Measurements from ENCODE around the gene EDA. TPM values are rescaled to one million over a fixed set of nuclear protein-coding genes. Genes with fewer than 3 reads are reported as not detected.
A peak's percentile ranks its signal among the peaks of the same experiment; 100 is the strongest.

The EDA gene
- total RNA-seq, 2 experiments from 2014 or later = 1.8 to 3.9 TPM

- intact Hi-C loops (cut with micrococcal nuclease; ENCODE audit: unreplicated experiment) = loop anchor here (5.0 kb wide), 1 partner anchor 517 kb away; the partner anchor contains the start of gene IGBP1
- no peak for TF ChIP-seq CTCF (conservative IDR thresholded peaks at IDR 0.05; ENCODE audit: low read length)
- no peak for TF ChIP-seq EZH2phosphoT487 (IDR thresholded peaks at IDR 0.05; ENCODE audit: borderline replicate concordance, low read depth, low read length)
- ChIA-PET CTCF (ENCODE audit: unreplicated experiment) (no interaction called here), POLR2A (interaction anchor here (0.6 to 0.9 kb wide), 2 partner anchors 14 to 105 kb away, joined by 3 read pairs; no protein-coding TSS in a partner anchor)
- Histone ChIP-seq H3K4me2 (ENCODE audit: low read length) (peak overlapping the region; percentile 63), H3K4me1 (ENCODE audit: insufficient read depth, low read length, poor library complexity, severe bottlenecking) (peaks cover 12% of the 10 kb centered on the region), H3K9me3 (ENCODE audit: low read length) (no peaks in the 10 kb centered on the region), H3K9me2 (ENCODE audit: insufficient read depth, low read length) (no peaks in the 10 kb centered on the region), H3K4me3 (ENCODE audit: low read depth, low read length, poor library complexity, severe bottlenecking) (peak overlapping the region; percentile 70), H3K27ac (ENCODE audit: low read depth, low read length, poor library complexity, severe bottlenecking) (no peak overlapping the region), H3K79me2 (ENCODE audit: insufficient read depth, low read depth, low read length) (no peaks in the 10 kb centered on the region), H4K20me1 (ENCODE audit: insufficient read depth, low read length) (no peaks in the 10 kb centered on the region), H2AFZ (ENCODE audit: low read length) (peak overlapping the region; percentile 58; the same call in 1 of the 2 replicates), H3K36me3 (ENCODE audit: insufficient read depth, low read length) (no peaks in the 10 kb centered on the region)
- no TSS peak for BruUV-seq (replicated peaks)
- DNase-seq (ENCODE audit: low spot score) = no peak
These were observed 571 bp upstream of the EDA start for GRCh38 chrX:69615342-69615741.

GRCh38 chrX:69616457-69617203, 717 bp downstream of the EDA start:
- H2AFZ ChIP-seq (ENCODE audit: low read length) = peak overlapping the region; percentile 72
- H4K20me1 ChIP-seq (ENCODE audit: insufficient read depth, low read length) = no peaks in the 10 kb centered on the region
- peak overlapping the region; percentile 70 for H3K4me3 ChIP-seq (ENCODE audit: low read depth, low read length, poor library complexity, severe bottlenecking)
- peak overlapping the region; percentile 75 for H3K4me2 ChIP-seq (ENCODE audit: low read length)
- intact Hi-C loops (cut with micrococcal nuclease; ENCODE audit: unreplicated experiment) = loop anchor here (5.0 kb wide), 1 partner anchor 516 kb away; the partner anchor contains the start of gene IGBP1
- no peaks in the 10 kb centered on the region for H3K36me3 ChIP-seq (ENCODE audit: insufficient read depth, low read length)
- peaks cover 12% of the 10 kb centered on the region for H3K4me1 ChIP-seq (ENCODE audit: insufficient read depth, low read length, poor library complexity, severe bottlenecking)
- H3K79me2 ChIP-seq (ENCODE audit: insufficient read depth, low read depth, low read length) = no peaks in the 10 kb centered on the region
- H3K9me2 ChIP-seq (ENCODE audit: insufficient read depth, low read length) = no peaks in the 10 kb centered on the region
- no peaks in the 10 kb centered on the region for H3K9me3 ChIP-seq (ENCODE audit: low read length)
- no peak overlapping the region for H3K27ac ChIP-seq (ENCODE audit: low read depth, low read length, poor library complexity, severe bottlenecking)
- ChIA-PET POLR2A (interaction anchor here (0.8 kb wide), 1 partner anchor 109 kb away, joined by 3 read pairs; no protein-coding TSS in a partner anchor), CTCF (ENCODE audit: unreplicated experiment) (interaction anchor here (0.6 kb wide), 1 partner anchor 81 kb away, joined by 3 read pairs; no protein-coding TSS in a partner anchor)
- BruUV-seq (replicated peaks) = no TSS peak
- DNase-seq (ENCODE audit: low spot score) = no peak
- TF ChIP-seq EZH2phosphoT487 (IDR thresholded peaks at IDR 0.05; ENCODE audit: borderline replicate concordance, low read depth, low read length) = no peak
- TF ChIP-seq CTCF (conservative IDR thresholded peaks at IDR 0.05; ENCODE audit: low read length) = no peak

GRCh38 chrX:69618803-69619202, 2.9 kb downstream of the EDA start:
- Histone ChIP-seq H3K4me1 (ENCODE audit: insufficient read depth, low read length, poor library complexity, severe bottlenecking) (peaks cover 12% of the 10 kb centered on the region), H3K36me3 (ENCODE audit: insufficient read depth, low read length) (no peaks in the 10 kb centered on the region), H3K9me3 (ENCODE audit: low read length) (no peaks in the 10 kb centered on the region), H4K20me1 (ENCODE audit: insufficient read depth, low read length) (no peaks in the 10 kb centered on the region), H3K27ac (ENCODE audit: low read depth, low read length, poor library complexity, severe bottlenecking) (no peak overlapping the region), H3K79me2 (ENCODE audit: insufficient read depth, low read depth, low read length) (no peaks in the 10 kb centered on the region), H2AFZ (ENCODE audit: low read length) (peak overlapping the region; percentile 55; the same call in 1 of the 2 replicates), H3K4me2 (ENCODE audit: low read length) (peak overlapping the region; percentile 41), H3K4me3 (ENCODE audit: low read depth, low read length, poor library complexity, severe bottlenecking) (no peak overlapping the region), H3K9me2 (ENCODE audit: insufficient read depth, low read length) (no peaks in the 10 kb centered on the region)
- ChIA-PET POLR2A (interaction anchor here (1.8 kb wide), 1 partner anchor 10 kb away, joined by 7 read pairs; no protein-coding TSS in a partner anchor), CTCF (ENCODE audit: unreplicated experiment) (no interaction called here)
- no peak for TF ChIP-seq EZH2phosphoT487 (IDR thresholded peaks at IDR 0.05; ENCODE audit: borderline replicate concordance, low read depth, low read length)
- peak; percentile 77 for TF ChIP-seq CTCF (conservative IDR thresholded peaks at IDR 0.05; ENCODE audit: low read length)
- peak; percentile 56 for DNase-seq (ENCODE audit: low spot score)
- BruUV-seq (replicated peaks) = no TSS peak
- intact Hi-C loops (cut with micrococcal nuclease; ENCODE audit: unreplicated experiment) = loop anchor here (1.0 to 5.0 kb wide), 3 partner anchors 81 to 513 kb away; partner anchors contain the start of gene IGBP1

Measured in OCI-LY7 (cell line).